Testis (tissue), 2 donors: ENCODE results near the gene PSMD4.

Experiments used
- POLR2A ChIP-seq: fragments of 450-650 bp; IDR thresholded peaks from one replicate; pipeline ENCODE4 v1.6.1; 2017; ENCODE audit warnings: antibody characterized with exemption, mild to moderate bottlenecking, moderate library complexity
- TF ChIP-seq, protein P1 (sequence below), 3 experiments: fragments of 450-650 bp in 2 of 3; fragments of 200-600 bp in 1 of 3; sonication (generic) in 1 of 3; IDR thresholded peaks; one replicate each; pipeline ENCODE4 v1.5.1; 2016 to 2019; ENCODE audit warnings: antibody characterized with exemption in 3 of 3, mild to moderate bottlenecking in 2 of 3, moderate library complexity in 1 of 3

DNA sequence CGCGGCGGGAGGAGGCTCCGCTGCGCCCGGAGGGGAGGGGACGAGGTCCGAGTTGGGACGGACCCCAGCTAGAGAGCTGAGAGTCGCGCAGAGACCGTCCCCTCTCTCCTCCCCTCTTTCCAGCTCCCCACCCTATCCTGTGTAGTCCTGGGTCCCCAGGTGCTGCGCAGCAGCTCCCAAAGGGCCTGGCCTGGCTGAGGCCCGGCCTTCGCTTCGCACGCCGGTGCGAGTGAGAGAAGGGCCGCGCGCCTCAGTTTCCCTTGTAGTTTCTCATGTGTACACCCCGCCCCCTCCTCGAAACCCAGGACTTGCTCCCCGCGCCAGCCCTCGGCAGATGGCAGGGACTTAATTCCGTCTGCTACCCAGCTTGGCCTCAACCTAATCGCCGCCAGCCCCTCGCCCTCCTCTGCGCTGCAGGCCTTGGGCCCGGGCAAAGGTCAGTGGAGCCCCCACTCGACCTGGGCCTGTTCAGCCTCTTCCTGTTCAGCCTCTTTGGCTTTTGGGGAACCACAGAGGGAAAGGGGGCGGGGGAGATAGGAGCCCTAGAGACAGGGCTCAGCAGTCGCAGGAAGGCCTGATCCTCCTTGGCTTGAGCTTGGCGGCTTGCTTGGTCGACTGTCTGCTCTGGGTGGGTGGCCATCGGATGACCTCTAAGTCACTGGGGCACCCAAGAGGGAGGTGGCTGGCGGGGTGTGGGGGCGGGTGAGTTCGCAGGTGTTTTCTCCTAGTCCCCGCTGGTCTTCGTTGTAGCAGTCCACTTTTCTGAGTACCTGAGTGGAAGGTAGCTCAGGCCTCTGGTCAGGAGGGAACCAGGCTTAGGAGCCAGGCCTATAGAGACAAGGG, 28.6 kb downstream of the PSMD4 start:
- TF ChIP-seq POLR2A = no peak
- TF ChIP-seq, protein P1, sequence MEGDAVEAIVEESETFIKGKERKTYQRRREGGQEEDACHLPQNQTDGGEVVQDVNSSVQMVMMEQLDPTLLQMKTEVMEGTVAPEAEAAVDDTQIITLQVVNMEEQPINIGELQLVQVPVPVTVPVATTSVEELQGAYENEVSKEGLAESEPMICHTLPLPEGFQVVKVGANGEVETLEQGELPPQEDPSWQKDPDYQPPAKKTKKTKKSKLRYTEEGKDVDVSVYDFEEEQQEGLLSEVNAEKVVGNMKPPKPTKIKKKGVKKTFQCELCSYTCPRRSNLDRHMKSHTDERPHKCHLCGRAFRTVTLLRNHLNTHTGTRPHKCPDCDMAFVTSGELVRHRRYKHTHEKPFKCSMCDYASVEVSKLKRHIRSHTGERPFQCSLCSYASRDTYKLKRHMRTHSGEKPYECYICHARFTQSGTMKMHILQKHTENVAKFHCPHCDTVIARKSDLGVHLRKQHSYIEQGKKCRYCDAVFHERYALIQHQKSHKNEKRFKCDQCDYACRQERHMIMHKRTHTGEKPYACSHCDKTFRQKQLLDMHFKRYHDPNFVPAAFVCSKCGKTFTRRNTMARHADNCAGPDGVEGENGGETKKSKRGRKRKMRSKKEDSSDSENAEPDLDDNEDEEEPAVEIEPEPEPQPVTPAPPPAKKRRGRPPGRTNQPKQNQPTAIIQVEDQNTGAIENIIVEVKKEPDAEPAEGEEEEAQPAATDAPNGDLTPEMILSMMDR (IDR thresholded peaks at IDR 0.05) = no peak
